ENCODE results near the gene LDLRAD4. TPM values are rescaled to one million over a fixed set of nuclear protein-coding genes. Genes with fewer than 3 reads are reported as not detected.
"Not testable (repeated sequence)": the region's sequence is repeated elsewhere in the genome, so short reads cannot be mapped to it uniquely, and the experiment has no call there.

The LDLRAD4 gene
- total and polyA plus RNA-seq, 11 donors: 10.4 to 44.0 (median 29.6) TPM

DNA sequence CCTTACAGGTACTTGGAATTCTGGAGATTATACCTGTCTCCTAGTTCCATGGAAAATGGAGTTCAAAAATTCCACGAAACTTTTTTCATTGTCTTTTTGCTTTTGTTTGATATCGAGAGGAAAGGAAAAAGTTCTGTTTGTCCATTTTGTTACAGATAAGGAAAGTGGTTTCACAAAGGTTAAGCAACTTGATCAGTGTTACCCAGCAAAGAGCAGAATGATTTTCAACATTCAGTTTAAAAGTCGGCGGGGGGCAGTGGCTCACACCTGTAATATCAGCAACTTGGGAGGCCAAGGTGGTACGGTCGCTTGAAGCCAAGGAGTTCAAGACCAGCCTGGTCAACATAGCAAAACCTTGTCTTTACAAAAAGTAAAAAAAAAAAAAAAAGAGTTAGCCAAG, 118.8 kb downstream of the LDLRAD4 start:
- Histone ChIP-seq H3K27me3 (no peaks in the 10 kb centered on the region), H3K4me1 (peaks cover 0 to 14% (median 1%) of the 10 kb centered on the region in 12 donors), H3K4me3 (no peak overlapping the region), H3K36me3 (no peaks in the 10 kb centered on the region), H3K9me3 (peaks cover 0 to 39% (median 8%) of the 10 kb centered on the region in 12 donors), H3K27ac (no peak overlapping the region)
- 90 to 96% (median 94%) methylated on average over 6 of the region's 6 CpGs for WGBS, 4 donors
- no peak for ATAC-seq
- no peak for DNase-seq
- intact Hi-C loops (cut with DNase I): no loop called here
- no peak for TF ChIP-seq POLR2A (IDR thresholded peaks at IDR 0.05)
- TF ChIP-seq, protein P1, sequence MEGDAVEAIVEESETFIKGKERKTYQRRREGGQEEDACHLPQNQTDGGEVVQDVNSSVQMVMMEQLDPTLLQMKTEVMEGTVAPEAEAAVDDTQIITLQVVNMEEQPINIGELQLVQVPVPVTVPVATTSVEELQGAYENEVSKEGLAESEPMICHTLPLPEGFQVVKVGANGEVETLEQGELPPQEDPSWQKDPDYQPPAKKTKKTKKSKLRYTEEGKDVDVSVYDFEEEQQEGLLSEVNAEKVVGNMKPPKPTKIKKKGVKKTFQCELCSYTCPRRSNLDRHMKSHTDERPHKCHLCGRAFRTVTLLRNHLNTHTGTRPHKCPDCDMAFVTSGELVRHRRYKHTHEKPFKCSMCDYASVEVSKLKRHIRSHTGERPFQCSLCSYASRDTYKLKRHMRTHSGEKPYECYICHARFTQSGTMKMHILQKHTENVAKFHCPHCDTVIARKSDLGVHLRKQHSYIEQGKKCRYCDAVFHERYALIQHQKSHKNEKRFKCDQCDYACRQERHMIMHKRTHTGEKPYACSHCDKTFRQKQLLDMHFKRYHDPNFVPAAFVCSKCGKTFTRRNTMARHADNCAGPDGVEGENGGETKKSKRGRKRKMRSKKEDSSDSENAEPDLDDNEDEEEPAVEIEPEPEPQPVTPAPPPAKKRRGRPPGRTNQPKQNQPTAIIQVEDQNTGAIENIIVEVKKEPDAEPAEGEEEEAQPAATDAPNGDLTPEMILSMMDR (IDR thresholded peaks at IDR 0.05): no peak

DNA sequence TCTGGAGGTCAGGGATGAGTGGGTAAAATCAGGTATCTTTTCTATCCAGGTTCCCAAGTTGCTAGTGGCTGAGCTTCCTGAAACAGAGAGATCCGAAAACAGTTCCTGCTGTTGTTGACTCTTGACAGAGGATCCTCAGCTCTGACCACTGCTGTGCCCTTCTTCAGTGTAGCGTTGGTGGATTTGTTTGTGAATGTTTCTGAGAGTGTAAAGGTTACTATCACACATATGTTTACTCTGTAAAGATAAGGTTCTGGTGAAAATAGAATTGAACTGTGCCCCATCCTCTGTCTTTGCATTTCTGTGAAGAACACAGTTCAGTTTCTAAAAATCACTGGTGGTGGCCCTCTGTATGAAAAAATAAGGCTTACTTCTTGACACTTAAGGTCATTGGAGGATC, 119.8 kb downstream of the LDLRAD4 start:
- no peak for DNase-seq
- WGBS, 4 donors: 50 to 84% (median 56%) methylated on average over 2 of the region's 2 CpGs
- H3K4me1 ChIP-seq: peaks cover 0 to 14% (median 1%) of the 10 kb centered on the region in 12 donors
- H3K4me3 ChIP-seq: no peak overlapping the region
- intact Hi-C loops (cut with DNase I): no loop called here
- no peak overlapping the region for H3K27ac ChIP-seq
- TF ChIP-seq POLR2A (IDR thresholded peaks at IDR 0.05): no peak
- TF ChIP-seq, protein P1 (IDR thresholded peaks at IDR 0.05): no peak
- no peaks in the 10 kb centered on the region for H3K36me3 ChIP-seq
- ATAC-seq: no peak
- no peaks in the 10 kb centered on the region for H3K27me3 ChIP-seq
- peaks cover 0 to 38% (median 9%) of the 10 kb centered on the region in 12 donors for H3K9me3 ChIP-seq

DNA sequence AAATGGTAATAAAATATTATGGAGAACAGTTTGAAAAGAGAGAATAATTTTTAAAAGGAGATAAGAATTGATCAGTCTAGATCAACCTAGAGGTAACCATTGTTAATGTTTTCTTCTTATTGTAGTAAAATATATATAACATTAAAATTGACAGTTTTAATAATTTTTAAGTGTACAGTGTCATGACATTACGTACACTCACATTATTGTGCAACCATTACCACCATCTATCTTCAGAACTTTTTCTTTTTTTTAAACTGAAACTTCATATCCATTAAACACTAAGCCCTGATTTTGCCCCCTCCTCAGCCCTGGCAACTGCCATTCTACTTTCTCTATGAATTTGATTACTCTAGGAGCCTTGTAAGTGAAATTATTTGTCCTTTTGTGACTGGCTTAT, 121.1 kb downstream of the LDLRAD4 start:
- no peak overlapping the region for H3K4me3 ChIP-seq
- TF ChIP-seq, protein P1 (IDR thresholded peaks at IDR 0.05): no peak
- TF ChIP-seq POLR2A (IDR thresholded peaks at IDR 0.05): no peak
- DNase-seq (no peak), ATAC-seq (no peak)
- no peaks in the 10 kb centered on the region for H3K36me3 ChIP-seq
- intact Hi-C loops (cut with DNase I): no loop called here
- 90 to 96% (median 94%) methylated on average over 1 of the region's 1 CpG for WGBS, 4 donors
- no peaks in the 10 kb centered on the region for H3K27me3 ChIP-seq
- no peak overlapping the region for H3K27ac ChIP-seq
- peaks cover 0 to 14% (median 1%) of the 10 kb centered on the region in 12 donors for H3K4me1 ChIP-seq
- peaks cover 0 to 40% (median 8%) of the 10 kb centered on the region in 12 donors for H3K9me3 ChIP-seq

DNA sequence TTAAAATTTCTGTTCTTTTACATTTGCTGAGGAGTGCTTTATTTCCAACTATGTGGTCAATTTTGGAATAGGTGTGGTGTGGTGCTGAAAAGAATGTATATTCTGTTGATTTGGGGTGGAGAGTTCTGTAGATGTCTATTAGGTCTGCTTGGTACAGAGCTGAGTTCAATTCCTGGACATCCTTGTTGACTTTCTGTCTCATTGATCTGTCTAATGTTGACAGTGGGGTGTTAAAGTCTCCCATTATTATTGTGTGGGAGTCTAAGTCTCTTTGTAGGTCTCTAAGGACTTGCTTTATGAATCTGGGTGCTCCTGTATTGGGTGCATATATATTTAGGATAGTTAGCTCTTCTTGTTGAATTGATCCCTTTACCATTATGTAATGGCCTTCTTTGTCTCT, 127.9 kb downstream of the LDLRAD4 start:
- ATAC-seq; H3K4me1 ChIP-seq; intact Hi-C loops (cut with DNase I); H3K4me3 ChIP-seq; H3K27ac ChIP-seq; H3K27me3 ChIP-seq; H3K36me3 ChIP-seq; DNase-seq: not testable (repeated sequence)
- peaks cover 0 to 70% (median 10%) of the 10 kb centered on the region in 12 donors for H3K9me3 ChIP-seq
